ENCODE measurements around the gene ATP11A. TPM values are rescaled to one million over a fixed set of nuclear protein-coding genes. Genes with fewer than 3 reads are reported as not detected.

The ATP11A gene
- total RNA-seq, 1 experiment from 2014 or later = 65.3 TPM

DNA sequence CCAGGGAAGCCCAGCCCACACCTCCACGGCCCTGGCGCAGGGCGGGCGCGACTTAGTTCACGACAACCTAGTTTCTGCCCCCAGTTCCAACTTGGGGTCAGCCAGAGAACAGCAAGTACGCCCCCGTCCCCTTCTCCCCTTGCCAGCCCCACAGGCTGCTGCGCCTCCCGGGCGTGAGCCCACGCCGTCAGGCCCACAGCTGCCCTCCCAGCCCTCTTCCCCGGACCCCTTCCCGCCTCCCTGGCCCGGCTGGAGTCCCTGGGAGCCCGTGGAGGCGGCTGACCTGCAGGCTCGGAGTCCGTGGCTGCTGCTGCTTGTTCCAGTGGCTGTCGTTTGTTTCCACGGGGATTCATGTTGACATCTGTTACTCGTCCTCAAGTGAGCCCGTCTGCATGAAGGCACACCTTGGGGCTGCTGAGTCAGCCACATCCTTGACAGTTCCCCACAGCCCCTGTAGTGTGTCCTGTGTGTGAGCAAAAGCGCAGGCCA lies 86.0 kb downstream of the ATP11A start:
- Histone ChIP-seq H2AK5ac (ENCODE audit: insufficient read length, low read length) (no peak overlapping the region), H3K14ac (ENCODE audit: insufficient read depth, low read length) (peak overlapping the region; percentile 32; the same call in 1 of the 2 replicates), H3K79me1 (ENCODE audit: insufficient read depth, low read depth, low read length, poor library complexity, severe bottlenecking) (no peaks in the 10 kb centered on the region), H4K91ac (ENCODE audit: insufficient read length, low read depth, low read length) (no peak overlapping the region), H3K56ac (ENCODE audit: insufficient read length, low read depth, low read length) (no peak overlapping the region), H4K5ac (ENCODE audit: insufficient read length, low read depth, low read length) (no peak overlapping the region), H3K4ac (ENCODE audit: low read depth, low read length) (no peak overlapping the region), H3K23ac (ENCODE audit: insufficient read length, low read depth, low read length) (no peak overlapping the region), H2BK120ac (ENCODE audit: low read depth, low read length, poor library complexity, severe bottlenecking) (no peak overlapping the region), H2BK15ac (ENCODE audit: low read depth, low read length) (no peak overlapping the region), H3K23me2 (ENCODE audit: insufficient read length, low read depth, low read length, poor library complexity, severe bottlenecking) (no peaks in the 10 kb centered on the region), H3K9ac (ENCODE audit: extremely low read depth, insufficient read length, low read length) (no peak overlapping the region), H3K4me2 (ENCODE audit: insufficient read depth, insufficient read length, low read length) (no peak overlapping the region), H3K9me3 (ENCODE audit: control insufficient read depth, low read depth, low read length) (no peaks in the 10 kb centered on the region), H3K4me1 (ENCODE audit: insufficient read depth, low read length) (peaks cover 6% of the 10 kb centered on the region; the same call in 1 of the 2 replicates), H3K79me2 (ENCODE audit: insufficient read depth, low read length) (no peaks in the 10 kb centered on the region; the same call in 1 of the 2 replicates), H3K27me3 (ENCODE audit: insufficient read depth, low read length) (no peaks in the 10 kb centered on the region), H4K8ac (replicated peaks; ENCODE audit: insufficient read length, low read depth, low read length) (no peak overlapping the region), H3K18ac (ENCODE audit: insufficient read length, low read depth, low read length) (peak overlapping the region; percentile 39), H2BK12ac (ENCODE audit: insufficient read length, low read depth, low read length) (no peak overlapping the region), H3T11ph (ENCODE audit: low read length) (no peak overlapping the region), H2BK20ac (ENCODE audit: low read depth, low read length, poor library complexity, severe bottlenecking) (no peak overlapping the region), H3K27ac (ENCODE audit: insufficient read length, low read depth, low read length) (no peak overlapping the region), H2BK5ac (ENCODE audit: insufficient read length, low read length) (no peak overlapping the region), H2AFZ (ENCODE audit: low read length) (no peak overlapping the region), H4K20me1 (ENCODE audit: control insufficient read depth, insufficient read depth, insufficient read length) (no peaks in the 10 kb centered on the region)
- WGBS (ENCODE audit: extremely low coverage, insufficient read length, low lambda C conversion rate) = no CpG with 5 or more reads among the region's 25 CpGs
- DNase-seq = peak; percentile 36
- peak overlapping the region; percentile 28 to 89 (median 79); a peak in 4 of 7 replicates for H3K27ac Mint-ChIP-seq
- TF ChIP-seq, protein P1, sequence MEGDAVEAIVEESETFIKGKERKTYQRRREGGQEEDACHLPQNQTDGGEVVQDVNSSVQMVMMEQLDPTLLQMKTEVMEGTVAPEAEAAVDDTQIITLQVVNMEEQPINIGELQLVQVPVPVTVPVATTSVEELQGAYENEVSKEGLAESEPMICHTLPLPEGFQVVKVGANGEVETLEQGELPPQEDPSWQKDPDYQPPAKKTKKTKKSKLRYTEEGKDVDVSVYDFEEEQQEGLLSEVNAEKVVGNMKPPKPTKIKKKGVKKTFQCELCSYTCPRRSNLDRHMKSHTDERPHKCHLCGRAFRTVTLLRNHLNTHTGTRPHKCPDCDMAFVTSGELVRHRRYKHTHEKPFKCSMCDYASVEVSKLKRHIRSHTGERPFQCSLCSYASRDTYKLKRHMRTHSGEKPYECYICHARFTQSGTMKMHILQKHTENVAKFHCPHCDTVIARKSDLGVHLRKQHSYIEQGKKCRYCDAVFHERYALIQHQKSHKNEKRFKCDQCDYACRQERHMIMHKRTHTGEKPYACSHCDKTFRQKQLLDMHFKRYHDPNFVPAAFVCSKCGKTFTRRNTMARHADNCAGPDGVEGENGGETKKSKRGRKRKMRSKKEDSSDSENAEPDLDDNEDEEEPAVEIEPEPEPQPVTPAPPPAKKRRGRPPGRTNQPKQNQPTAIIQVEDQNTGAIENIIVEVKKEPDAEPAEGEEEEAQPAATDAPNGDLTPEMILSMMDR (conservative IDR thresholded peaks at IDR 0.05) = no peak
- H3K9me3 Mint-ChIP-seq = no peaks in the 10 kb centered on the region
- H3K4me1 Mint-ChIP-seq = peaks cover 29 to 40% of the 10 kb centered on the region in 2 experiments
- peaks cover 0 to 12% (median 3%) of the 10 kb centered on the region in 3 experiments; a peak in 4 of 7 replicates for H3K36me3 Mint-ChIP-seq (ENCODE audit: insufficient read depth in 1 of 3, low read depth in 3 of 3)
- H3K4me3 Mint-ChIP-seq = no peak overlapping the region
- H3K27me3 Mint-ChIP-seq (ENCODE audit: low read depth) = no peaks in the 10 kb centered on the region; the same call in 1 of the 2 replicates

Measured in H9 (cell line).